ENCODE measurements around the gene FAF2. TPM values are rescaled to one million over a fixed set of nuclear protein-coding genes. Genes with fewer than 3 reads are reported as not detected.

FAF2 gene
- total RNA-seq, 1 donor from 2014 or later = 39.4 TPM

- DNase-seq (ENCODE audit: low spot score) = no peak
- H3K4me3 Mint-ChIP-seq (ENCODE audit: low read depth) = no peak overlapping the region
- intact Hi-C loops (cut with micrococcal nuclease) = no loop called here
- no peaks in the 10 kb centered on the region for H3K9me3 Mint-ChIP-seq
- H3K4me1 Mint-ChIP-seq (ENCODE audit: low read depth) = peaks cover 26% of the 10 kb centered on the region
- H3K36me3 Mint-ChIP-seq (ENCODE audit: low read depth) = peaks cover 17% of the 10 kb centered on the region
- H3K27ac Mint-ChIP-seq = no peak overlapping the region
- no peaks in the 10 kb centered on the region for H3K27me3 Mint-ChIP-seq (ENCODE audit: low read depth)
Observed at GRCh38 chr5:176412517-176413254, 35.5 kb upstream of the FAF2 start.

DNA sequence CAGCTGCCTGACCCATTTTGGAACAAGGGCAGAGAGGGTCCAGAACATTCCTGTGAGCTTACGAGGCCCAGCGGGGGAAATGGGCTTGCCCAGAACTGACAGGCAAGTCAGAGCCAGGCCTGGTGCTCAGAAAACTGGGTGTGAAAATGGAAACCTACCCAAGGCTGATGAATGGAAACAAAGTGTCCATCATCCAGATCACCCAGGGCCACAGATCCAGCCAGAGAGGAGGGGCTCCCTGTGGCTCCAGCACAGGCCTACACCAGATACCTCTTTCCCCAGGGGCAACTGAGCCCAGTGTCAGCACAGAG, 35.0 kb upstream of the FAF2 start:
- Mint-ChIP-seq H3K9me3 (no peaks in the 10 kb centered on the region), H3K36me3 (ENCODE audit: low read depth) (peaks cover 15% of the 10 kb centered on the region), H3K27me3 (ENCODE audit: low read depth) (peaks cover 2% of the 10 kb centered on the region), H3K27ac (no peak overlapping the region), H3K4me3 (ENCODE audit: low read depth) (no peak overlapping the region), H3K4me1 (ENCODE audit: low read depth) (peaks cover 26% of the 10 kb centered on the region)
- no peak for DNase-seq (ENCODE audit: low spot score)
- intact Hi-C loops (cut with micrococcal nuclease) = no loop called here

DNA sequence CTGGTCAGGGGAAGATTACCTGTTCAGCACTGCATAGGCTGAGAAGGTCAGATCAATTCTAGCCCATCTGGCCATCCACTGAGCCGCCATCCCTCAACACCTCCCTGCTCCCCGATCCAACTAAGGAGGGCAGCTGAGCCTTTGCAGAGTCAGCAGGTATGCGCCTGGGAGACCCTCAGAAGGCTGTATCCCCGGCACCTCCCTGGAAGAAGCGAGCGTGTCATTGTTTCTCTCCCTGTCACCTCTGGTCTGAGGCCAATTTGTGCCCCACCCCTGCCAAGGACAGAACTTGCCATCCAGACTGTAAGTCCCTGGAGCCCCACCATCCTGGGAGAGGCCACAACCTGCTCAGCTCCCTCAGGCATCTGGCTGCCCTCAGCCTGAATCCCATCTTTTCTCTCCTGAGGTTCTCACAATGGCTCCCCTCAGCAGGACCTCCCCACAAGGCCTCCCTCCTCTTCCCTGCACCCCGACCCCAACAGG, 34.4 kb upstream of the FAF2 start:
- H3K4me1 Mint-ChIP-seq (ENCODE audit: low read depth) = peaks cover 26% of the 10 kb centered on the region
- H3K27ac Mint-ChIP-seq = no peak overlapping the region
- no peak for DNase-seq (ENCODE audit: low spot score)
- no peaks in the 10 kb centered on the region for H3K9me3 Mint-ChIP-seq
- peaks cover 3% of the 10 kb centered on the region for H3K27me3 Mint-ChIP-seq (ENCODE audit: low read depth)
- intact Hi-C loops (cut with micrococcal nuclease) = no loop called here
- H3K36me3 Mint-ChIP-seq (ENCODE audit: low read depth) = peaks cover 15% of the 10 kb centered on the region
- no peak overlapping the region for H3K4me3 Mint-ChIP-seq (ENCODE audit: low read depth)

DNA sequence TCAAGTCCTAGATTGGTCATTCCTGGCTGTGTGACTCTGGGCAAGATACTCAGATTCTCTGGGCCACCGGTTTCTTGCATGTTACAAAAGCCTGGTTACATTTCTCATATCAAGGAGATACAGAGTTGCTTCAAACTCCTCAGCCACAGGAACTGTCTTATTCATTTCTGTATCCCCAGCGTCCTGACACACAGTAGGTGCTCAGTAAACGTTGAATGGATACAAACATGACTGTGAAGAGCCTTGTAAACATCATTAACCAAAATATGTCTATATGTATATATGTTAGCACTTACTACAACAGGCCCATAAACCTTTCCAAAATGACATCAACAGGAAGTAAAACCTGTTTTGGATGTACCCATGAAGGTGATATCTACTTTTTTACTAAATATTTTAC, 33.5 kb upstream of the FAF2 start:
- Mint-ChIP-seq H3K27ac (no peak overlapping the region), H3K9me3 (no peaks in the 10 kb centered on the region), H3K4me3 (ENCODE audit: low read depth) (peak overlapping the region; percentile 82), H3K4me1 (ENCODE audit: low read depth) (peaks cover 26% of the 10 kb centered on the region), H3K27me3 (ENCODE audit: low read depth) (peaks cover 3% of the 10 kb centered on the region), H3K36me3 (ENCODE audit: low read depth) (peaks cover 14% of the 10 kb centered on the region)
- intact Hi-C loops (cut with micrococcal nuclease) = no loop called here
- no peak for DNase-seq (ENCODE audit: low spot score)

- H3K4me3 Mint-ChIP-seq (ENCODE audit: low read depth) = peak overlapping the region; percentile 82
- intact Hi-C loops (cut with micrococcal nuclease) = no loop called here
- H3K27me3 Mint-ChIP-seq (ENCODE audit: low read depth) = peaks cover 5% of the 10 kb centered on the region
- peaks cover 26% of the 10 kb centered on the region for H3K4me1 Mint-ChIP-seq (ENCODE audit: low read depth)
- DNase-seq (ENCODE audit: low spot score) = no peak
- peaks cover 7% of the 10 kb centered on the region for H3K36me3 Mint-ChIP-seq (ENCODE audit: low read depth)
- peaks cover 1% of the 10 kb centered on the region for H3K9me3 Mint-ChIP-seq
- peak overlapping the region; percentile 62 for H3K27ac Mint-ChIP-seq
Observed at GRCh38 chr5:176415240-176415951, 32.8 kb upstream of the FAF2 start.

GRCh38 chr5:176415952-176416924, 31.9 kb upstream of the FAF2 start, which contains the start of gene CLTB:
TSS of gene CLTB (minus strand) at chr5:176416539. CDS start at chr5:176416363, 176 bp downstream.
- no peaks in the 10 kb centered on the region for H3K36me3 Mint-ChIP-seq (ENCODE audit: low read depth)
- peaks cover 5% of the 10 kb centered on the region for H3K9me3 Mint-ChIP-seq
- DNase-seq (ENCODE audit: low spot score) = peak; percentile 75
- H3K4me3 Mint-ChIP-seq (ENCODE audit: low read depth) = peak within 1 kb of the TSS; percentile 82
- intact Hi-C loops (cut with micrococcal nuclease) = loop anchor here (1.0 to 2.0 kb wide), 5 partner anchors 27 to 181 kb away; partner anchors contain the start of genes FAF2, HIGD2A and NOP16
- peaks cover 24% of the 10 kb centered on the region for H3K4me1 Mint-ChIP-seq (ENCODE audit: low read depth)
- H3K27ac Mint-ChIP-seq = peak within 1 kb of the TSS; percentile 62
- H3K27me3 Mint-ChIP-seq (ENCODE audit: low read depth) = peaks cover 13% of the 10 kb centered on the region

DNA sequence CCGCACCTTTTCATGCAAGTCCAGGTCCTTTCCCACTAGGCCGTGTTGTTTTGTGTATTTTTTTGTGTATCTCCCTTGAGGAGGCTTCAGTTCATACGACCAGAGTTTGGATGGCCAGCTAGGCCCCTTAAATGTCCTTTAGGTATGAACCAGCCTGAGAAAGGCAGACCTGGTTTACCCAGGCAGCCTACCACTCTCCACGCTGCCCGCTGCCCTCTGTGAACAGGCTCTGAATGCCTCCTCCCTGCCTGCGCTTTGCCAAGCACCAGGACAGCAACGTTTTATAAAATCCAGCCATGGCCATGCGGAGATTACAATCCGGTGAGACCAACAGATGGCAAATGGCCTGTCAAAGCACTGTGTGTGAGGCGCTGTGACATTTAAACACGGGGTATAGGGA, 31.2 kb upstream of the FAF2 start:
- peak overlapping the region; percentile 58 for H3K4me3 Mint-ChIP-seq (ENCODE audit: low read depth)
- peaks cover 26% of the 10 kb centered on the region for H3K4me1 Mint-ChIP-seq (ENCODE audit: low read depth)
- peaks cover 17% of the 10 kb centered on the region for H3K27me3 Mint-ChIP-seq (ENCODE audit: low read depth)
- H3K9me3 Mint-ChIP-seq = peaks cover 5% of the 10 kb centered on the region
- H3K27ac Mint-ChIP-seq = no peak overlapping the region
- H3K36me3 Mint-ChIP-seq (ENCODE audit: low read depth) = no peaks in the 10 kb centered on the region
- DNase-seq (ENCODE audit: low spot score) = no peak
- intact Hi-C loops (cut with micrococcal nuclease) = loop anchor here (1.0 to 2.0 kb wide), 5 partner anchors 28 to 180 kb away; partner anchors contain the start of genes FAF2, HIGD2A and NOP16

- H3K4me3 Mint-ChIP-seq (ENCODE audit: low read depth) = no peak overlapping the region
- intact Hi-C loops (cut with micrococcal nuclease) = no loop called here
- peaks cover 5% of the 10 kb centered on the region for H3K9me3 Mint-ChIP-seq
- H3K36me3 Mint-ChIP-seq (ENCODE audit: low read depth) = no peaks in the 10 kb centered on the region
- no peak for DNase-seq (ENCODE audit: low spot score)
- peaks cover 26% of the 10 kb centered on the region for H3K4me1 Mint-ChIP-seq (ENCODE audit: low read depth)
- H3K27ac Mint-ChIP-seq = no peak overlapping the region
- H3K27me3 Mint-ChIP-seq (ENCODE audit: low read depth) = peaks cover 25% of the 10 kb centered on the region
Observed at GRCh38 chr5:176418251-176418650, 29.9 kb upstream of the FAF2 start.

DNA sequence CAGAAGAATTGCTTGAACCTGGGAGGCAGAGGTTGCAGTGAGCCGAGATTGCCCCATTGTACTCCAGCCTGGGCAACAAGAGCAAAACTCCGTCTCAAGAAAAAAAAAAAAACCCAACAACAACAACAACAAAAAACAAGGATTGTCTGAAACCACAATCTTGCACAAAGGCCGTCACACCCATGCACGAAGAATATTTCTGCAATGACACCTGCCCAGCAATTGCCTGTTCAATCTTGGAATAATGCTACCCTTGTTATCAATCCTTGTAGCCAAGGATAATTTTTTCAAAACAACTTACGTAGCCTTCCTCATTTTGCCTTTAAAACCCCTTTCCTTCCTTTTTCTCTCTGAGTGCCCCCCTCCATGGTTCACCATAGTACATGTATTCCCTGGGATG, 28.1 kb upstream of the FAF2 start:
- no peak overlapping the region for H3K4me3 Mint-ChIP-seq (ENCODE audit: low read depth)
- peaks cover 16% of the 10 kb centered on the region for H3K4me1 Mint-ChIP-seq (ENCODE audit: low read depth)
- peaks cover 25% of the 10 kb centered on the region for H3K27me3 Mint-ChIP-seq (ENCODE audit: low read depth)
- intact Hi-C loops (cut with micrococcal nuclease) = no loop called here
- H3K36me3 Mint-ChIP-seq (ENCODE audit: low read depth) = no peaks in the 10 kb centered on the region
- no peak overlapping the region for H3K27ac Mint-ChIP-seq
- no peak for DNase-seq (ENCODE audit: low spot score)
- peaks cover 5% of the 10 kb centered on the region for H3K9me3 Mint-ChIP-seq

DNA sequence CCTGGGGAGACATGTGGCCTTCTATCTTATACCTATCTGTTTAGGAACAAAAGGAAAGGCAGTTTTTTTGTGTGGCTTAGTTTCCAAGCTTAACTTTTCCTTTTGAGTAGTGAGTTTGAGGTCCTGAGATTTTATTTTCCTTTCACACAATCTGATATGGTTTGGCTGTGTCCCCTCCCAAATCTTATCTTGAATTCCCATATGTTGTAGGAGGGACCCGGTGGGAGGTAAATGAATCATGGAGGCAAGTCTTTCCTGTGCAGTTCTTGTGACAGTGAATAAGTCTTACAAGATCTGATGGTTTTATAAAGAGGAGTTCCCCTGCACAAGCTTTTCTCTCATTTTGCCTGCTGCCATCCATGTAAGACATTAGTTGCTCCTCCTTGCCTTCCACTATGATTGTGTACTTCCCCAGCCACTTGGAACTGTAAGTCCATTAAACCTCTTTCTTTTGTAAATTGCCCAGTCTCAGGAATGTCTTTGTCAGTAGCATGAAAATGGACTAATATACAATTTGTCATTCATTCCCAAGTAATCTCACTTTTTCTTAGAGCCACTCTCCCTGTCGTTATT, 27.1 kb upstream of the FAF2 start:
- Mint-ChIP-seq H3K4me1 (ENCODE audit: low read depth) (peaks cover 11% of the 10 kb centered on the region), H3K4me3 (ENCODE audit: low read depth) (no peak overlapping the region), H3K9me3 (peaks cover 10% of the 10 kb centered on the region), H3K27me3 (ENCODE audit: low read depth) (peaks cover 27% of the 10 kb centered on the region), H3K27ac (no peak overlapping the region), H3K36me3 (ENCODE audit: low read depth) (no peaks in the 10 kb centered on the region)
- intact Hi-C loops (cut with micrococcal nuclease) = no loop called here
- DNase-seq (ENCODE audit: low spot score) = no peak

DNA sequence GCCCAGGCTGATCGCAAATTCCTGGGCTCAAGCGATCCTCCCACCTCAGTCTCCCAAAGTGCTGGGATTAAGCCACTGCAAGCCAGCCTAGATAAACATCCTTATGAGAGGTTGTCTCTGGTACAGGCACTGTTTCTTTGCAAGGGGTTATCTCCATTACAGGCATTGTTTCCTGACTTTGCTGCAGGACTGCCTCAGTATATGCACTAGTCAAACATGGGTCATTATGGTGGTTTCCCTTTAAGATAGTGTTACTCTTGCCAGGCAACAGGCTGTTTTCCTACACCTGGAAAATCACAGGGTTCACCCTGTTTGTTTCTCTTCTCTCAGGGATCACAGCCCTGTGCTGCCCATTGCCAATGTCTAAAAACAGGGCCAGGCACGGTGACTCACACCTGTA, 24.0 kb upstream of the FAF2 start:
- Mint-ChIP-seq H3K27me3 (ENCODE audit: low read depth) (peaks cover 24% of the 10 kb centered on the region), H3K27ac (no peak overlapping the region), H3K36me3 (ENCODE audit: low read depth) (no peaks in the 10 kb centered on the region), H3K4me1 (ENCODE audit: low read depth) (peaks cover 3% of the 10 kb centered on the region), H3K4me3 (ENCODE audit: low read depth) (no peak overlapping the region), H3K9me3 (peaks cover 10% of the 10 kb centered on the region)
- intact Hi-C loops (cut with micrococcal nuclease) = no loop called here
- DNase-seq (ENCODE audit: low spot score) = no peak

DNA sequence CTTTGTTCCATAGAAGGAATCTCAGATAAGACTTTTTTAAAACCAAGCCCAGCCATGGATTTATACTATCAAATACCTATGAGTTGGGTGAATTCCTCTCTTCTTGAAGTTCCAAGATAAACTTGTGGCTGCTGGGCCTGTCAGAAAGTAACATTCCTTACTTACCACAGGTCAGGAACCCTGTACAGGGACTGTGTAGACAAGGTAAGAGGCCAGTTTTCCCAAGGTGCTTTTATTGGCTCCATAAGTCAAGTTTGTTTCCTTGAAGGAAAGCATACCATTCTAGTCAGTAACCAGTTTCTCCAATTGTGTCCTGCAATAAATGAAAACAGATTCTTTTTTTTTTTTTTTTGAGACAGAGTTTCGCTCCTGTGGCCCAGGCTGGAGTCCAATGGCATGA, 23.0 kb upstream of the FAF2 start:
- H3K27ac Mint-ChIP-seq = no peak overlapping the region
- peaks cover 10% of the 10 kb centered on the region for H3K9me3 Mint-ChIP-seq
- no peak for DNase-seq (ENCODE audit: low spot score)
- H3K36me3 Mint-ChIP-seq (ENCODE audit: low read depth) = no peaks in the 10 kb centered on the region
- peaks cover 5% of the 10 kb centered on the region for H3K4me1 Mint-ChIP-seq (ENCODE audit: low read depth)
- intact Hi-C loops (cut with micrococcal nuclease) = no loop called here
- H3K4me3 Mint-ChIP-seq (ENCODE audit: low read depth) = no peak overlapping the region
- peaks cover 24% of the 10 kb centered on the region for H3K27me3 Mint-ChIP-seq (ENCODE audit: low read depth)
